Stimulated activated naive CD8-positive, alpha-beta T cell treated with anti-CD3 and anti-CD28 coated beads, Interleukin-15, Interleukin-2, amounts not matched to agents 100 ng/mL and 50 ng/mL, for 24 hours (primary cell): ENCODE data around the gene CDH23.

Source experiments
- H3K27ac Mint-ChIP-seq: one replicate; pipeline ENCODE4 v1.8.0; 2021; ENCODE audit warnings: mild to moderate bottlenecking, mixed read lengths
- H3K27me3 Mint-ChIP-seq: one replicate; pipeline ENCODE4 v1.8.0; 2021; ENCODE audit warnings: mixed read lengths
- H3K36me3 Mint-ChIP-seq: one replicate; pipeline ENCODE4 v1.8.0; 2021; ENCODE audit warnings: low read depth, mixed read lengths
- H3K4me1 Mint-ChIP-seq: one replicate; pipeline ENCODE4 v1.8.0; 2021; ENCODE audit warnings: low read depth, mixed read lengths
- H3K4me3 Mint-ChIP-seq: one replicate; pipeline ENCODE4 v1.8.0; 2021; ENCODE audit warnings: mild to moderate bottlenecking, mixed read lengths
- H3K9me3 Mint-ChIP-seq: one replicate; pipeline ENCODE4 v1.8.0; 2021; ENCODE audit warnings: mixed read lengths

The CDH23 gene

DNA sequence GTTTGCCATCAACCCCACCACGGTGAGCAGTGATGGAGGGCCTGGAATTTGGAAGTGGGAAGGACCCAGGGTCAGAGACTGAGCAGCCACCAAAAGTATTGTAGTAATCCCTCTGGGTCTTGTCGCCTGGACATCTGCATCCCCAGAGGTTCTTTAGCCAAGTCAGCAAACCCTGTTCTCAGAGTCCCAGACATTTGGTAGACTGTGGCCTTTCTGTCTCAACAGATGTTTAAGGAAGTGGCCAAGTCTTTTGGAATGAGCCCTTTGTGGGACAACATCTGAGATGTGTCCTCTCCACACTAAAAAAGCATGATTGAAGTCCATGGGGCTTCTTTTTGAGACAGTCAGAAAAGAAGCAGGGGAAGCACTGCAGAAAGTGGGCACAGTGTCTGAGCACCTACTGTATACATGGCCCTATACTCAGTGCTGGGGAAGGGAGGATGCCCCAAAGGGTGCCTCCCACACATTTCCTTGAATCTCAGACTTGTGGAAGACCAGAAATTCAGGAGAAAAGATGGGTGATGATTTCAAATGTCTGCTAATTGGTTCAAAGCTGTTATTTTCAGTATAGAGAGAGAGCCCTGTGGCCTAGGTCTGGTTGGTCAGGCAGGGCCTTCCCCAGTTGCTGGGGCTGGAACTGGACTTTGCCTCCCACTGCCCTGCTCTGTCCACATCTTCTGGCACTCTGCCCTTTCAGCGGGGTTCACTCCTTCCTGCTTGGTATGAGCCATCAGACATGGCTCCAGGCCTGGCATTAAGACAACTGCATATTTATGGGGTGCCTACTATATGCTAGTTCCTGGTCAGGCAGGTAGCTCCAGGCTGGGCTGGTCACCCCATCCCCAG, 403.1 kb downstream of the CDH23 start:
- Mint-ChIP-seq H3K36me3 (no peaks in the 10 kb centered on the region), H3K27ac (no peak overlapping the region), H3K27me3 (no peaks in the 10 kb centered on the region), H3K9me3 (no peaks in the 10 kb centered on the region), H3K4me3 (no peak overlapping the region), H3K4me1 (peaks cover 23% of the 10 kb centered on the region)

GRCh38 chr10:71801361-71801760, 404.6 kb downstream of the CDH23 start:
- H3K4me3 Mint-ChIP-seq, result no peak overlapping the region
- no peak overlapping the region for H3K27ac Mint-ChIP-seq
- peaks cover 24% of the 10 kb centered on the region for H3K4me1 Mint-ChIP-seq
- no peaks in the 10 kb centered on the region for H3K36me3 Mint-ChIP-seq
- no peaks in the 10 kb centered on the region for H3K9me3 Mint-ChIP-seq
- H3K27me3 Mint-ChIP-seq, result no peaks in the 10 kb centered on the region

DNA sequence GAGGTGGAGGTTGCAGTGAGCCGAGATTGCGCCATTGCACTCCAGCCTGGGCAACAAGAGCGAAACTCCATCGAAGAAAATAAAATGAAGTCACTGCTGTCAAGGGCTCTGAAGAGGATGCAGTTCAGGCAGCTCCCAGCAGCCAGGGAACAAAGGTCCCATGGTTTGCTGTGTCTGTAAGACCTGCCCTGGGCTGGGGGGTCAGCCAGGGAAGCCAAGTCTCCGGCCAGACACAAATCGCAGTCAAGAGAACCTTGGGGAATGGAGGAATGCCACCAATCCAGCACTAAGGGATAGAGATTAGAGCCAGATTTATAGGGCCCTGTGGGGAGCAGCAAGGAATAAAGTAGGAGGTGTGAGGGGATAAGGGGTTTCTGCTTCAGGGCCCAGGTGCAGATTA, 405.5 kb downstream of the CDH23 start:
- no peak overlapping the region for H3K27ac Mint-ChIP-seq
- H3K36me3 Mint-ChIP-seq, result no peaks in the 10 kb centered on the region
- H3K27me3 Mint-ChIP-seq, result no peaks in the 10 kb centered on the region
- no peaks in the 10 kb centered on the region for H3K9me3 Mint-ChIP-seq
- peaks cover 16% of the 10 kb centered on the region for H3K4me1 Mint-ChIP-seq
- no peak overlapping the region for H3K4me3 Mint-ChIP-seq

DNA sequence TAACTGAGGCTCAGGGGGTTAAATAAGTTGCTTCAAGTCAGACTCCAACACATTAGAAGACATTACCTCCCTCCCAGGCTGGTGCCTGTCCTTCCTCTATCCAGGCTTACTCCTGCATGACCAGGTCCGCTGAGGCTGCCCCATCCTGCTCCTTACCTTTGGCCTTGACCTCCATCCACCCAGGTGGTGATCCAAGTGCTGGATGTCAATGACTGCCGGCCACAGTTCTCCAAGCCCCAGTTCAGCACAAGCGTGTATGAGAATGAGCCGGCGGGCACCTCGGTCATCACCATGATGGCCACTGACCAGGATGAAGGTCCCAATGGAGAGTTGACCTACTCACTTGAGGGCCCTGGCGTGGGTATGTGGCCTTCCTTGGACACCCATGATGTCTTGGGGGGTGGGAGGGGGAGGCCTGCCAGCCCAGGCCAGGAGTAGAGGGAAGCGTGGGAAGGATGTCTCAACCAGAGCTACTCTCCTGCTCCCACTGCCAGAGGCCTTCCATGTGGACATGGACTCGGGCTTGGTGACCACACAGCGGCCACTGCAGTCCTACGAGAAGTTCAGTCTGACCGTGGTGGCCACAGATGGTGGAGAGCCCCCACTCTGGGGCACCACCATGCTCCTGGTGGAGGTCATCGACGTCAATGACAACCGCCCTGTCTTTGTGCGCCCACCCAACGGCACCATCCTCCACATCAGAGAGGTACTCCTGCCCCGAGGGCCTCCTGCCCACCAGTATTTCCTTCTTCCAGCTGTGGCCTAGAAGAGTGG, 406.2 kb downstream of the CDH23 start:
- Mint-ChIP-seq H3K4me3 (no peak overlapping the region), H3K36me3 (no peaks in the 10 kb centered on the region), H3K27me3 (no peaks in the 10 kb centered on the region), H3K27ac (no peak overlapping the region), H3K9me3 (no peaks in the 10 kb centered on the region), H3K4me1 (peaks cover 9% of the 10 kb centered on the region)

DNA sequence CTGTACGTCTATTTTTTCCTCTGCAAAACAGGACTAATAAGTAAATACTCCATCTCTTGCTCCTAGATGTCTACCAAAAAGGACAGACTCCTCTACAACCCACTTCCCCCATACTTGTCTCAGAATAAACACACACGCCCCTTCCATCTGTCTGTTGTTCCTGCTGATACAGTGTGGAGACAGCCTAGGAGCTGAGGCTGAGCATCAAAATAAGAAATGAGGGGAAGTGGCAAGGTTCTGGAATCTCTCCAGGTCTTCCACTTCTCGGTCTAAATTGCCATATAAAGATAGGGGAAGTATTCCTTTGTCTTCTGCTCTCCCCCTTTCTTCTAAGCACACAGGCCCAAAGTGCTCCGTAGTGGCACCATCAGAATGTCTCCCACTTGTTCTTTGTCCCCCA, 407.4 kb downstream of the CDH23 start:
- Mint-ChIP-seq H3K27me3 (no peaks in the 10 kb centered on the region), H3K9me3 (no peaks in the 10 kb centered on the region), H3K4me3 (no peak overlapping the region), H3K4me1 (peaks cover 3% of the 10 kb centered on the region), H3K27ac (no peak overlapping the region), H3K36me3 (no peaks in the 10 kb centered on the region)

GRCh38 chr10:71805776-71806703, 409.3 kb downstream of the CDH23 start:
- no peaks in the 10 kb centered on the region for H3K27me3 Mint-ChIP-seq
- no peak overlapping the region for H3K27ac Mint-ChIP-seq
- no peaks in the 10 kb centered on the region for H3K9me3 Mint-ChIP-seq
- peaks cover 3% of the 10 kb centered on the region for H3K4me1 Mint-ChIP-seq
- no peak overlapping the region for H3K4me3 Mint-ChIP-seq
- H3K36me3 Mint-ChIP-seq, result no peaks in the 10 kb centered on the region

DNA sequence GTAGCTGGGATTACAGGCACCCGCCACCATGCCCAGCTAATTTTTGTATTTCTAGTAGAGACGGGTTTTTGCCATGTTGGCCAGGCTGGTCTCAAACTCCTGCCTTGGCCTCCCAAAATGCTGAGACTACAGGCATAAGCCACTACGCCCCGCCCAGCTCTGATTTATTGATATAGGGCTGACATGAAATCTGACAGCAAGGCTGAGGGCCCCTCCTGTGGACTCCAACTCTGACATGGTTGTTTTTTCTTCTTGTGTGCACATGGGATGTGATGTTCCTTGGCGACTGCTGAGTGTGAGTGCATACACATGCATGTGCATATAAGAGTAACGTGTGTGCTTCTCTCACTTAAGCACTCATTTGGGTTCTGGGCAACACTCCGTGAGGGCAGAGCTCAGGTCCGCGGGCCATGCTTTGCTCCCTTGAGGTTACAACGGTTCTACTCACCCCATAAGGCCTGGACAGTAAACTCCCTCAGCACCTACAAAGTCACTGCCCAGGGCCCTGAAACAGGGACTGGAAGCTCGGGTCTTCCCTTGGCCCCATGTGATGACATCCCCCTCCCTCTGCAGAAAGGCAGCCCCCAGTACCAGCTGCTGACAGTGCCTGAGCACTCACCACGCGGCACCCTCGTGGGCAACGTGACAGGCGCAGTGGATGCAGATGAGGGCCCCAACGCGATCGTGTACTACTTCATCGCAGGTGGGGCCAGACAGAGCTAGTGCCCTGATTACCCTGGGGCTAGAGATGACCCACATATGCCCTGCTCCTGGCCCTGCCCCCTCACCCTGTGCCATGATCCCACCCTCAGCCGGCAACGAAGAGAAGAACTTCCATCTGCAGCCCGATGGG, 410.2 kb downstream of the CDH23 start:
- Mint-ChIP-seq H3K27me3 (no peaks in the 10 kb centered on the region), H3K9me3 (no peaks in the 10 kb centered on the region), H3K36me3 (no peaks in the 10 kb centered on the region), H3K27ac (no peak overlapping the region), H3K4me1 (peaks cover 3% of the 10 kb centered on the region), H3K4me3 (no peak overlapping the region)

- Mint-ChIP-seq H3K9me3 (no peaks in the 10 kb centered on the region), H3K27me3 (no peaks in the 10 kb centered on the region), H3K27ac (no peak overlapping the region), H3K4me3 (no peak overlapping the region), H3K36me3 (no peaks in the 10 kb centered on the region), H3K4me1 (peaks cover 3% of the 10 kb centered on the region)
Measured at GRCh38 chr10:71807557-71808510, 411.1 kb downstream of the CDH23 start.

DNA sequence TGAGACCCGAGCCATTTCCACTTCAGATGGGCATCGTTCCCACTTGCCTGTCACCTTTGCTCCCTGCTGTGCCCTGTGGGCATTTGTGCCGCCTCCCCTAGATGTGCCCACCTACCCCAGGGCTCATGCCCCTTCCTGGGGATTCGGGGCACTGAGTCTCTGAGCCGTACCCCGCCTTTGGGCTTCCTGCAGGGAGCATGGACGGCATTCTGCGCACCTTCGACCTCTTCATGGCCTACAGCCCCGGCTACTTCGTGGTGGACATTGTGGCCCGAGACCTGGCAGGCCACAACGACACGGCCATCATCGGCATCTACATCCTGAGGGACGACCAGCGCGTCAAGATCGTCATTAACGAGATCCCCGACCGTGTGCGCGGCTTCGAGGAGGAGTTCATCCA, 412.9 kb downstream of the CDH23 start:
- no peak overlapping the region for H3K4me3 Mint-ChIP-seq
- H3K4me1 Mint-ChIP-seq, result peaks cover 3% of the 10 kb centered on the region
- no peaks in the 10 kb centered on the region for H3K9me3 Mint-ChIP-seq
- H3K27ac Mint-ChIP-seq, result no peak overlapping the region
- H3K36me3 Mint-ChIP-seq, result peaks cover 4% of the 10 kb centered on the region
- H3K27me3 Mint-ChIP-seq, result no peaks in the 10 kb centered on the region

DNA sequence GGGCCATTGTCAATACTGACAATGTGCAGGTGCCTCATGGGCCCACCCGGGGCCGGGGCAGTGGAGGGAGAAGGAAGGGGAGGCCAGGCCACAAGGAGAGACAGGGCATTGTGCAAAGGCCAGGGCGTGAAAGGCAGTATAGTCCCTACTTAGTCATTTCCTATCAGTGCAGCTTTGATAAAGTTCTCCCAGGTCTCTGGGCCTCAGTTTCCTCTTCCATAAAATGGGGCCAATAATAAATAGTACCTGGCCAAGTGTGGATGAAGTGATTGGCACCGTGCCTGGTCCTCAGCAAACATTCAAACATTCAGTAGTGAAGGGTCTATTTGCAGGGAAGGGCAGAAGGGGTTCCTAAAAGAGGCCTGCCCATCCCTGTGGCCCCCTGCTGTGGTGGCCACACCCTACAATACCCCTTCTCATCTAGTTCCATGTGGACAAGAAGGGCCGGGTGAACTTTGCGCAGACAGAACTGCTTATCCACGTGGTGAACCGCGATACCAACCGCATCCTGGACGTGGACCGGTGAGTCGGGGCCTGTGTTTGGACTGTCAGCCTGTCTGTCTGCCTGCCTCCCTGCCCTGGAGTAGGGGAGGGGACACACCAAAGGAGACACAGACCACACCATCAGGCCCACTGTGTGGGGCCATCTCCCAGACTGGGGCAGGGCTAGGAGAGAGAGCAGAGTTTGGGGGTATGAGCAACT, 413.5 kb downstream of the CDH23 start:
- Mint-ChIP-seq H3K9me3 (no peaks in the 10 kb centered on the region), H3K27me3 (no peaks in the 10 kb centered on the region), H3K27ac (no peak overlapping the region), H3K4me3 (no peak overlapping the region), H3K36me3 (peaks cover 4% of the 10 kb centered on the region), H3K4me1 (peaks cover 3% of the 10 kb centered on the region)

GRCh38 chr10:71811351-71811750, 414.6 kb downstream of the CDH23 start:
- no peaks in the 10 kb centered on the region for H3K4me1 Mint-ChIP-seq
- H3K9me3 Mint-ChIP-seq, result no peaks in the 10 kb centered on the region
- no peak overlapping the region for H3K4me3 Mint-ChIP-seq
- H3K36me3 Mint-ChIP-seq, result peaks cover 11% of the 10 kb centered on the region
- H3K27me3 Mint-ChIP-seq, result no peaks in the 10 kb centered on the region
- no peak overlapping the region for H3K27ac Mint-ChIP-seq

DNA sequence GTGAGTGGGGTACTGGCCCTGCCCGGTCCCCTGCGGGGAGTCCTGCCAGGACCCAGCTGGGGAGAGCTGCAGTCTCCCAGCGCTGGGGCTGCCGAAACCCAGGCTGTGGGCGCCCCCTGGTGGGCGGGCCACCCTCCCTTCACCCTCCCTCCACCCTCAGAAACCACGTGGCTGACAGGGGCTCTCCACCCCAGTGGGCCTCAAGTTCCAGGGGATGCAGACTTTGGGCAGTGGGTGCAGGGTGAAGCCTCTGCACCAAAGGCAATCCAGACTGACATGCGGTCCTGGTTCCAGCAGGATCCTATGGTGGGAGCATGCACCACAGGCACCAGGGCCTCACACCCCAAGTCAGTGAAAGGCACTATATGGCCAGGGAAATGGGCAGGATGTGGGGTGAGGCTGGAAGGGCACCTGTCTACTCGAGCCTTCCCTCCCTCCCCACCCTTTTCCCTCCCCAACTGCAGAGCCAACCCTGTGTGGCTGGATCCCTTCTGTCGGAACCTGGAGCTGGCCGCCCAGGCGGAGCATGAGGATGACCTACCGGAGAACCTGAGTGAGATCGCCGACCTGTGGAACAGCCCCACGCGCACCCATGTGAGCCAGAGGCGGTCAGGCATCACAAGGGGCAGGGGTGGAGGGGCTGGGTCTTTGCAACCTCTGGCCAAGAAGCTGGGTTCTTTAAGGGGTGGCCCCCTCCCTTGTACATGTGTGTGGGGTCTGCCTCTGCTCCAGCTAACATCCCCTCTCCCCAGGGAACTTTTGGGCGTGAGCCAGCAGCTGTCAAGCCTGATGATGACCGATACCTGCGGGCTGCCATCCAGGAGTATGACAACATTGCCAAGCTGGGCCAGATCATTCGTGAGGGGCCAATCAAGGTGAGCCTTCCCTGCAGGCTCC, 415.5 kb downstream of the CDH23 start:
- peaks cover 20% of the 10 kb centered on the region for H3K36me3 Mint-ChIP-seq
- H3K9me3 Mint-ChIP-seq, result no peaks in the 10 kb centered on the region
- no peak overlapping the region for H3K4me3 Mint-ChIP-seq
- H3K27me3 Mint-ChIP-seq, result no peaks in the 10 kb centered on the region
- no peaks in the 10 kb centered on the region for H3K4me1 Mint-ChIP-seq
- H3K27ac Mint-ChIP-seq, result no peak overlapping the region
